ENCODE data around the gene CNNM2.
"Not testable (repeated sequence)": the region's sequence is repeated elsewhere in the genome, so short reads cannot be mapped to it uniquely, and the experiment has no call there.

Gene CNNM2

GRCh38 chr10:102970562-102971340 lies 52.7 kb downstream of the CNNM2 start:
- DNase-seq: no peak

- DNase-seq: no peak
Measured at GRCh38 chr10:102975483-102976379, 57.6 kb downstream of the CNNM2 start.

DNA sequence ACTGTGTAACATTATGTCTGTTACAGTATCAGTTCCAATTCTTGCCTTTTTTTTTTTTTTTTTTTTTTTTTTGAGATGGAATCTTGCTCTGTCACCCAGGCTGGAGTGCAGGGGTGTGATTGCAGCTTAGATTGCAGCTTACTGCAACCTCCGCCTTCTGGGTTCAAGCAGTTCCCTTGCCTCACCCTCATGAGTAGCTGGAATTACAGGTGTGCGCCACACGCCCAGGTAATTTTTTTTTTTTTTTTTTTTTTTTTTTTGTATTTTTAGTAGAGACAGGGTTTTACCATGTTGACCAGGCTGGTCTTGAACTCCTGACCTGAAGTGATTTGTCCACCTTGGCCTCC lies 58.3 kb downstream of the CNNM2 start:
- not testable (repeated sequence) for DNase-seq

DNA sequence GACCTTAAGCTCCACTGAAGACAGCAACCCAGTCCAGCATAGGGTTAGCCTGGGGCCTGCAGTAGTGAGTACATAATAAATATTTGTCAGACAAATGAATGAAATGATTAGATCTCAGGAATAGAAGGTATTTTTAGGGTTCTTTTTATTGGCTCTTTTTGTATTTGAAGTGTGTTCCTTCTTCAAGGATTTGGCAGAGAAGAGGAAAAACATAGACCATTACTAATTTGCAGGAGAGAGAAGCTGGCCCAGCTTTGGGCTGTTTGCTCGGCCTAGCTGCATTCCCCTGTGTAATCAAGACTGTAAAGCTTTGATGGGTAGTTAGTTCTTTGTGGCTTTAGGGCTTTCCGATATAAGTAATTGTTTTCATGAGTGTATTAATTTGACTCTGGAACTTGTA lies 64.2 kb downstream of the CNNM2 start:
- no peak for DNase-seq

- DNase-seq: no peak
Measured at GRCh38 chr10:102984086-102984485, 66.0 kb downstream of the CNNM2 start.

- no peak for DNase-seq
Measured at GRCh38 chr10:102985811-102986210, 67.7 kb downstream of the CNNM2 start.

GRCh38 chr10:102988404-102989314 lies 70.6 kb downstream of the CNNM2 start:
- DNase-seq: no peak

GRCh38 chr10:102994531-102995295 lies 76.6 kb downstream of the CNNM2 start:
- no peak for DNase-seq

GRCh38 chr10:102996876-102997275 lies 78.8 kb downstream of the CNNM2 start:
- no peak for DNase-seq

- no peak for DNase-seq
Measured at GRCh38 chr10:102997998-102998397, 79.9 kb downstream of the CNNM2 start.

DNA sequence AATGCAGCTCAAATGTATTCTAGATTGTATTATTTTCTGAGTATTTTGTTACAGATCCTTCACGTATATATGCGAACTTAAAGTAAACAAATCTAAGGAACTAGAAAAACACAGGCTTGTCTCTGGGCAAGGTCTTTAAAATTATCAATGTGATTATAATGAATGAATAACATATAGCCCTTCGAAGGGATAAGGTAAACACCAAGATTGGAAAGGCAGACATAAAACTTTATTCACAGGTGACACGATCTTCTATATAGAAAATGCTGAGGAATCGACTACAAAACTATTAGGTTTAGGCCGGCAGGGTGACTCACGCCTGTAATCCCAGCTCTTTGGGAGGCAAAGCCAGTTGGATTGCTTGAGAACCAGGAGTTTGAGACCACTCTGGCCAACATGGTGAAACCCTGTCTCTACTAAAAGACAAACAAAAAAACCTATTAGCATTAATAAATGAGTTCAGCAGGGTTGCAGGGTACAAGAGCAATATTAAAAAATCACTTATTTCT lies 80.4 kb downstream of the CNNM2 start:
- DNase-seq: no peak

GRCh38 chr10:103000050-103000449 lies 82.0 kb downstream of the CNNM2 start:
- DNase-seq: not testable (repeated sequence)

GRCh38 chr10:103007017-103007416 lies 88.9 kb downstream of the CNNM2 start:
- no peak for DNase-seq

GRCh38 chr10:103013416-103013815 lies 95.3 kb downstream of the CNNM2 start:
- DNase-seq: no peak

GRCh38 chr10:103019425-103019824 lies 101.3 kb downstream of the CNNM2 start:
- DNase-seq: no peak

DNA sequence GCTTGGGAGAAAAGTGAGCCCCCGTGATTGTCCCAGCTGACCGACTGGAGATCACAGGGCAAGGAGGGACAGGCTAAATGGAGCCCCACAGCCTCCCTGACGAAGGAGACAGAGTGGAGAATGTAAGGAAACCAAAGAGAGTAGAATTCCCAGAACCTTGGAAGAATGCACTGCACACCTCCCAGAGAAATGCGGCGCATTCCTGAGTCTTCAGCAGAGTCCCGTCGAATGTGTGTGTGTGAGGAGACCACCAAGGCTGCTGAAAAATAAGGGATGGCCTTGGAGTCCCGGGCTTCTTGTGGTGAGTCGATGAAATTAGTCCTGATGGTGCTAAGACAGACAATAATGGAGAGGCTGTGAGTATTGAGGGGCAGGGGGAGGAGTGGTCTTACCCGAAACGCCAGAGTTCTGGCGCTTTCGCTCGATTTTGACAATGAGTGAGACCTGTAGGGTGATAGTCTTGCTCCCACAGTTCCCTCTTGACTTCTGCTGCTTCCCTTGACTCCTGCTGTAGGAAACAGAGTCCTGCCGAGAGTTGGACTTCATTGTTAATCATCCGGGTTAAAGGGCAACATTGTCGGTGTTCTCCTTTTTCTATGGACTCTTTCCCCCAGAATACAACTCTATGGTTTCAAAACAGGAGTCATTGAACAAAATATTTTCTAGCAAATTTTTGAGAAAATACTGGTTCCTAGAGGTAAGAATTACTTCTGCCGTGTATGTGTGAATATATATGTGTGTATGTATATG lies 103.2 kb downstream of the CNNM2 start:
- DNase-seq: no peak

GRCh38 chr10:103021900-103022293 lies 103.8 kb downstream of the CNNM2 start:
- no peak for DNase-seq

DNA sequence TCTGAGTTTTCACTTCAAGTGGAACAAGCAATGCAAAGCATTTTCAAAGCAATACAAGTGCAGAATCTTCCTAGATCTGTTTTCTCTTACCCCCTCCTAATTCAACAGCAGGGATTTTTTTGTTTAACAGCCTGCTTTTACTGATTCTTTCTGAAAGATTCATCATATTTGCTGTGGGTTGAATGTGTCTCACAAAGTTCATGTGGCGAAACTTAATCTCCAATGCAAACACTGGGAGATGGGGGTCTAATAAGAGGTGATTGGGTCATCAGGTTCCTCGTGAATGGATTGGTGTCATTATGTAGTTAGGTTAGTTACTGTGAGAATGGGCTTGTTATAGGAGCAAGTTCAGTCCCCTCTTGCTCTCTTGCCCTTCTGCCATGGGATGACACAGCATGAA lies 107.6 kb downstream of the CNNM2 start:
- DNase-seq: no peak

DNA sequence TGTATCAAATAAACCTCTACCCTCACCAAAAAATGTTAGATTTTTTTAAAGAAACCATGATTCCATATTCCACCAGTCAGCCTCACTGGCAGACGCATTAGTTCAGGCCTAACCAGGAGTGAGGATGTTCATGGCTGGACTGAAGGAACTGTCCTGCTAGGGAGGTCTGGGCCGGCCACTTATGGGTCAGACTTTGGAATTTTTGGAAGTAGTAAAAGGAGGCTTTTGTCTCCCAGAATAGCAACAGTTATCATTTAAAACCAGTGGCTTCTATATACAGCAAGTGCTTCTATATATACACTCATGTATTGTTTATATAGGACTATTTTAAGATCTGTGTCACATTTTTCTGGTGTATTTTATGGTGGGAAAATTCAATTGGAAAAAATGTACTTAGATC lies 120.5 kb downstream of the CNNM2 start:
- no peak for DNase-seq

- DNase-seq: no peak
Measured at GRCh38 chr10:103040418-103040817, 122.3 kb downstream of the CNNM2 start.

DNA sequence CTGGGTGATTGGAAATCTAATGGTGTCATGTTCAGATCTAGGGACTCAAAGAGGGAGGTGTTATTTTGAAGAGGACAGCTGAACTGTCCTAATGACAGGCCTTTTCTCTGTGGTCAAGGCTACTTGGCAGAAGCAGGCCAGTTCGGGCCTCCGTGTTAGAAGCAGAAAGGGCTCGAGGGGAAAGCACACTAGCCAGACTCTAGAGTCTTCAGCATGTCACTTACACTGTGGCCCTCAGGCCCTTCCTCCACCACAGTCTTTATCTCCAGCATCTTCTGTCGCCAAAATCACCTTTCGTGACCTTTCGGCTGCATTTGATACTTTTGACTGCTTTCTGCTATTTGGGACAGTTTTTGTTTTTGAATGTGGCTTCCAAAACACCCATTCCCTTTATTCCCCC lies 123.3 kb downstream of the CNNM2 start:
- no peak for DNase-seq

Measured in NCI-H2081 treated with DMSO at 0.1 percent for 48 hours (cell line).